IMR-90 (cell line): Measurements from ENCODE around the gene CSAD. TPM values are rescaled to one million over a fixed set of nuclear protein-coding genes. Genes with fewer than 3 reads are reported as not detected.

Experiments used
- BHLHE40 ChIP-seq: fragments of 150-350 bp; IDR thresholded peaks from 2 replicates; pipeline ENCODE4 v1.6.1; 2016; ENCODE audit warnings: mild to moderate bottlenecking, low read depth, low read length
- CTCF ChIP-seq: conservative IDR thresholded peaks from 2 replicates; pipeline ENCODE4 v1.5.1; 2012; ENCODE audit warnings: mild to moderate bottlenecking, low read depth, low read length, improper control_type of control experiment
- MXI1 ChIP-seq: IDR thresholded peaks from 2 replicates; pipeline ENCODE4 v1.6.1; 2012; ENCODE audit warnings: low read depth, mild to moderate bottlenecking, low read length, moderate library complexity, borderline replicate concordance
- NFE2L2 ChIP-seq: fragments of 150-350 bp; IDR thresholded peaks from 2 replicates; pipeline ENCODE4 v1.6.1; 2016; ENCODE audit warnings: low read depth, mild to moderate bottlenecking, low read length
- SMC3 ChIP-seq: fragments of 150-350 bp; IDR thresholded peaks from 2 replicates; pipeline ENCODE4 v1.6.1; 2016; ENCODE audit warnings: low read depth, mild to moderate bottlenecking, antibody characterized with exemption, low read length, moderate library complexity
- polyA plus RNA-seq, 3 experiments: library from polyadenylated mRNA; depleted of rRNA; stranded (reverse); fragments of >200 nt; gene quantifications; 2 replicates each; pipeline ENCODE4 v1.2.3, GENCODE V29; 2012; ENCODE audit warnings: low replicate concordance in 1 of 3
- total RNA-seq: library from RNA; depleted of rRNA; stranded (reverse); fragments of >200 nt; gene quantifications from 2 replicates; pipeline ENCODE4 v1.2.3, GENCODE V29; 2012

Gene CSAD
- total and polyA plus RNA-seq, 2 of the 4 experiments (the other 2 are of a cell fraction) = 5.4 to 45.6 TPM

GRCh38 chr12:53213348-53213747 lies 32.6 kb upstream of the CSAD start (continued):
- TF ChIP-seq CTCF = peak; percentile 95
- TF ChIP-seq MXI1 = 0 out of 2 replicates have a peak, but pooled peaks have one; percentile 46
- peak; percentile 98 for TF ChIP-seq SMC3
- no peak for TF ChIP-seq NFE2L2
- no peak for TF ChIP-seq BHLHE40
